Ammon's horn (tissue), 1 donor: ENCODE data around the gene EMC6.

Experiments
- DNase-seq: peaks from one replicate; pipeline ENCODE4 v3.0.0-alpha.2; 2016; ENCODE audit warnings: low spot score

Gene EMC6

DNA sequence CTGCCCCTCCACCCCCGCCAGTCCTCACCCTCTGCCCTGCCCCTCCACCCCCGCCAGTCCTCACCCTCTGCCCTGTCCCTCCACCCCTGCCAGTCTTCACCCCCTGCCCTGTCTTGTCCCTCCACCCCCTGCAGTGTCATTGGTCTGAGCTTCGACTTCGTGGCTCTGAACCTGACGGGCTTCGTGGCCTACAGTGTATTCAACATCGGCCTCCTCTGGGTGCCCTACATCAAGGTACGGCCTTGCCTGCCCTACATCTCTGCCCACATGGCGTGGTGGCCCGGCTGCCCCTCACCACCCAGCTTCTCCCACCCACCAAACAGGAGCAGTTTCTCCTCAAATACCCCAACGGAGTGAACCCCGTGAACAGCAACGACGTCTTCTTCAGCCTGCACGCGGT lies 12.3 kb upstream of the EMC6 start:
- no peak for DNase-seq

- DNase-seq = no peak
These were observed 11.6 kb upstream of the EMC6 start for GRCh38 chr17:3656755-3657587.

- no peak for DNase-seq
These were observed 11.1 kb upstream of the EMC6 start for GRCh38 chr17:3657588-3657869.

GRCh38 chr17:3657874-3658783 lies 10.5 kb upstream of the EMC6 start:
- peak; percentile 61 for DNase-seq

DNA sequence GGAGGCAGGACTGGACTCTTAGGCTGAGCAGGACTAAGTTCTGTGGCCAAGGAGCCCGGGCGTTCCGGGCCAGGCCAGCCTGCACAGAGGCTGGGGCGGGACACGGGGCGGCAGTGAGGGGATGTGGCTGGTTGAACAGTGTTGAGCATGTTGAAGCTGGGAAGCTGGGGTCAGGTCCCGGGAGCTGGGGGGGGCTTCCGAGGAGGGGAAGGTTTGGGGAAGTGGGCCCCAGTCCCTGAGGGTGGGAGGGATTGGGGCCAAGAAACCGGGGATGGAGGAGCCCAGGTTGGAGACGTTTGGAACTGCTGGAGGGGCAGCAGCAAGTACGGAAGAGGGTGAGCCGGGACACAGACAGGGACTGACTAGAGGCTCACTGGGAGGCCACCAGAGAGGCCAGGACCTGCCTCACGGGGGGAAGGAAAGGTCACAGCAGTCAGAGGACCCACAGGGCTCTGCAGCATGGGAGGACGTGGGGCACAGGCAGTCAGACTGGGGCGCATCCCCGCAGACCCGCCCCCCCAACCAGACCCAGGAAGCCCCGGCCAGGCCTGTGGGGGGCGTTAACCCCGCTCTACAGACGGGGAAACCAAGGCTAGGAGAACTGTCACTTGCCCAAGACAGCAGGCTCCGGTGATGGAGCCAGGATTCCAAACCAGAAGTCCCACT lies 9.7 kb upstream of the EMC6 start:
- no peak for DNase-seq

- peak; percentile 57 for DNase-seq
These were observed 9.0 kb upstream of the EMC6 start for GRCh38 chr17:3659541-3660111.

GRCh38 chr17:3660311-3660891 lies 8.2 kb upstream of the EMC6 start:
- peak; percentile 52 for DNase-seq

DNA sequence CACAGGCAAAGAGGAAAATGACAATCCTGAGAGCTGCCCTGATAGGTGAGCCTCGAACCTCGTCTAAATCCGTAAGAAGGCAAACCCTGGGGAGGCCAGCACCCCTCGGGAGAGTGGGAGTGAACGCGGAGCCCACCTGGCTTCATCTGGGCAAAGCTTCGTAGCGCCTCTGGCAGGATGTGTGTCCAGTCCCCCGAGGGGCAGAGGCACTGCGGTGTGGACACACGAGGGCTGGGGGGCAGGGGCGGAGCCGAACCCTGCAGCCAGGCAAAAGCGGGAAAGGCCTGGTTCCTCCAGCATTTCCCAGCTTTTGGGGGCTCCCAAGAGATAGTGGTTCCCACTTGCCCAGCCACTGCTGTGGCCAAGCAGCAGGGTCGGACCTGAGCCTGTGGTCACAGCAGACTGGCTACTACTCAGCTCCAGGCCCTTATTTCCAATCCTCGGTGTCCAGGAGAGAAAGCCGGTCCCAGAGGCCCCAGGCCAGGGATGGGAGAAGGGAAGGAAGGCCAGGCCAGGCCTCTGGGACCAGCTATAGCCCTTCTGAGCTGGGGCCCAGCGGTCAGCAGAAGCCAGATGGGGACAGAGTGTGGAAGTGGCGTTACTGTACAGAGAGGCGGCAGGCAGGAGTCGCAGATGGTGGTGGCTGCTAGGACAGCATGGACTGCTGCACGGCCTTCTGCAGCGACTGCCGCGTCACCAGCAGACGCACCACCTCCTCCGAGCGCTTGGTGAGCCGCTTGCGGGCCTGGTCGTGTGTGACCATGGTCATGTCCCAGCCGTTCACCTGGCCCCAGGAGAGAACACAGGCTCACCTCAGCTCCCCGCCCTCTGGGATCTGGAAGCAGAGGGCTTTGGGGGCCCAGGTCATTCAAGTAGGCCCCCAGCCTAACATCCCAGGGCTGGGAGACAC lies 5.3 kb upstream of the EMC6 start:
- no peak for DNase-seq

GRCh38 chr17:3665834-3666233 lies 2.8 kb upstream of the EMC6 start:
- DNase-seq = peak; percentile 55

DNA sequence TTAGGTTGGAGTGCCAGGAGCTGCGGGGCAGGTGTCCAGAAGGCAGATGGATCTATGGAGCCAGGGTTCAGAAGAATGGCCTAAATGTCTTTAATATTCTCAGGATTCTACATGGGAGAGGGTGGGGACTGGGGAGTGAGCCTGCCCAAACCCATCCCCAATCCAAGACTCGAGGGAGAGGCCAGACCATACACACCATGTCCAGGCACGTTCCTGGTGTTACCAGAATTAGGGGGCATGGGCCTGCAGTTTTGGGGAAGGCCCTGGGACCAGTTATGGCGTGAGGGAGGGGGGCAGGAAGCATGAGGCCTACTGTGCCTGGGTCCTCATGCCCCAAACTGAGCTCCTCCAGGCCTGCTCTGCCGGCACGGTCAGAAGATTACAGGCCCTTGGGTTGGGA lies 2.1 kb upstream of the EMC6 start:
- no peak for DNase-seq

GRCh38 chr17:3667366-3668278 lies 990 bp upstream of the EMC6 start:
- peak; percentile 60 for DNase-seq

DNA sequence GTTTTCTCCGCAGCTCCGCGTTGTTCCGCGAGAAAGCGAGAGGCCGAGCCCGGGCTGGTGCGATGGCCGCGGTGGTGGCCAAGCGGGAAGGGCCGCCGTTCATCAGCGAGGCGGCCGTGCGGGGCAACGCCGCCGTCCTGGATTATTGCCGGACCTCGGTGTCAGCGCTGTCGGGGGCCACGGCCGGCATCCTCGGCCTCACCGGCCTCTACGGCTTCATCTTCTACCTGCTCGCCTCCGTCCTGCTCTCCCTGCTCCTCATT lies 404 bp downstream of the EMC6 start:
- no peak for DNase-seq

GRCh38 chr17:3669548-3669947 lies 936 bp downstream of the EMC6 start:
- DNase-seq = no peak

GRCh38 chr17:3672571-3672970 lies 4.0 kb downstream of the EMC6 start:
- DNase-seq = no peak

- DNase-seq = no peak
These were observed 7.3 kb downstream of the EMC6 start for GRCh38 chr17:3675886-3676285.

DNA sequence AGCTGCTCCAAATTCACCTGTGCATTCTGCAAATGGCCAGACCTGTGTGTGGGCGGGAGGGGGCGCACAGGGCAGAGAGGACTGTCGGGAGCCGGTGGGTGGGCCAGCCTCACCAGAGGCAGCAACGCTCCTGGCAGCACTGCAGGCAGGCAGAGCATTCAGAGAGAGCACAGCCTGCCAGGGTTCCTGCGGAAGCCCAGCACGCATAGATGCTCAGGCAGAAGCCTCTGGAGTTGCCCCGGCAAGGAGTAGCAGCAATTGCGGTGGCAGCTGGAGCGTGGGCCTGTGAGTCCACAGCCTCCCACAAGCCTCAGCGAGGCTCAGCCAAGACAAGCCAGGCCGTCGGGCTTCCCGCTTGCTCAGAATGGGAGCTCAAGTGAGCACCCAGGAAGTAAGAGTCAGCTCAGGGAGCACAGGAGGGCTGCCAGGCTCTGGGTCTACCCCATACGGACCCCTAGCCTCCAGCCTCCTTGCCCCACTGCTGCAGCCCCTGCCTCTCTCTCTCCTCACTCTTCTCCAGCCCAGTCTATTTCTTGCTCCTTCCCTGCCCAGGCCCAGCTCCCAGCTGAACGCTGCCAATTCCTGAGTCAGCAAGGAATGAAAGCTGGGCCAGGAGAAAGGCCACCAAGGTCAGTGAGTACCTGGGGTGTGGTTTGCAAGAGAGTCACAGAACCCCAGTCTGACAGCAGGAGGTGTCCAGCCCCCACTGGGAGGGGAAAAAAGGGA lies 9.6 kb downstream of the EMC6 start:
- DNase-seq = peak; percentile 67

DNA sequence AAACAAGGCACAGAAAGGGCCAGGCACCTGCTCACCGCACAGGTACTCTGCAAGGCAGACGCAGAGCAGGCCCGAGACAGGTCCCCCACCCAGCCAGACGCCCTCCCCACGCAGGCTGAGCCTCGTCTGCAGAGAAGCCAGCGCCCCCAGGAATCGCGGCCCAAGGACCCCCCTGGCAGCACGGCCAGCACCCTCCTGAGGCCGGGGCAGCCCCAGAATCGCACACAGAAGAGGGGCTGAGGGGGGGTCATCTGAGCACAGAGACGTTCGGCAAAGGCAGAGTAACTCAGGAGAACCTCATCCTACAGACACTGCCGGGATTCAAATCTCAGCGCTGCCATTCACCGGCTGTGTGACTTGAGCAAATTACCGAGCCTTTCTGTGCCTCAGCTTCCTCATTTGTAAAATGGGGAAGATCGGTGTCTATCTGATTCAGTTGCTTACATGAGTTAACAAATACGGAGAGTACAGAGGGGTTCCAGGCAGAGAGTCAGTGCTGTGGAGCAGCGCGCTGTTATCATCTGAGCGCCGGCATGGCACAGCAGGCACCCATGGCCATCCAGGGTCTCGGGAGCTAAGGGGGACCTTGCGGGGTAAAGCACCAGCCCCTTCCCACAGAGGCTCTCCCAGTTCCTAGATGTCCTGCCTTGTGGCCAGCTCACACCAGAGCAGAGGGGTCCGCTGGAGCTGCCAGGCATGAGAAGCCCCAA lies 10.4 kb downstream of the EMC6 start:
- no peak for DNase-seq

DNA sequence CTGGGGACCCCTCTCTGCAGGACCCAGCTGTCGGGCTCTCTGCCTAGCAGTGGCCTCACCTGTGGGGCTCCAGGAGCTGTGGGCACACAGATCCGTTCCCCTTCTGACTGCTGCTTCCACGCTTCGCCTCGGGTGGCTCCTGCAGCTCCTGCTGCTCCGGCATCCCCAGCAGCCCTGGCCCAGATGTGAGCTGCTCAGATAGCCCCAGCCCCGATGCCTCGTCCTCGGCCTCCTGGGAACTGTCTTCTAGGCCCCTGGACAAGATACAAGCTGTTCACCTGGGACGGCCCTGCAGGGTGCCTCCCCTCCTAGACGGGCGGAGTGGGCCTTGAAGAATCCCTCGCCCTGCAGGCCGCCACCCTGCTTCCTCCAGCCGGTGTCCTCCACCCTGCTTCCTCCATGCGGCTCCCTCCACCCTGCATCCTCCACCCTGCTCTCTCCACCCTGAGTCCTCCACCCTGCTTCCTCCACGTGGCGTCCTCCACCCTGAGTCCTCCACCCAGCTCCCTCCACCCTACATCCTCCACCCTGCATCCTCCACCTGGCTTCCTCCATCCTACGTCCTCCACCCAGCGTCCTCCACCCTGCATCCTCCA lies 11.0 kb downstream of the EMC6 start:
- no peak for DNase-seq
